HG02642 (cell line): ENCODE data around the gene VARS1.

ENCODE experiments used
- ATAC-seq: cut with Tn5 transposase; IDR thresholded peaks from one replicate; pipeline ENCODE4 v1.9.1; 2021; ENCODE audit warnings: mild to moderate bottlenecking; ENCODE audit not compliant: unreplicated experiment, poor library complexity

Gene VARS1

GRCh38 chr6:31749301-31750036 lies 46.1 kb downstream of the VARS1 start:
- no peak for ATAC-seq
